H9 (cell line): ENCODE results near the gene FBXL7. TPM values are rescaled to one million over a fixed set of nuclear protein-coding genes. Genes with fewer than 3 reads are reported as not detected.

Experiments
- DNase-seq: peaks from one replicate; pipeline ENCODE4 v3.0.0-alpha.2; 2017
- H2AFZ ChIP-seq: one replicate; pipeline ENCODE4 v1.6.1; 2013; ENCODE audit warnings: mild to moderate bottlenecking, low read length, control low read depth, moderate library complexity
- H2AK5ac ChIP-seq: 2 replicates; pipeline ENCODE4 v1.6.1; 2013; ENCODE audit warnings: low read length, control low read depth, mixed read lengths; ENCODE audit not compliant: insufficient read length
- H2BK120ac ChIP-seq: one replicate; pipeline ENCODE4 v1.6.1; 2013; ENCODE audit warnings: low read depth, mild to moderate bottlenecking, low read length, control low read depth, inconsistent platforms; ENCODE audit not compliant: poor library complexity, severe bottlenecking
- H2BK12ac ChIP-seq: 2 replicates; pipeline ENCODE4 v1.6.1; 2013; ENCODE audit warnings: low read length, control low read depth, mixed read lengths, low read depth; ENCODE audit not compliant: insufficient read length
- H2BK15ac ChIP-seq: 2 replicates; pipeline ENCODE4 v1.6.1; 2013; ENCODE audit warnings: low read depth, low read length, control low read depth
- H2BK20ac ChIP-seq: one replicate; pipeline ENCODE4 v1.6.1; 2013; ENCODE audit warnings: low read depth, mild to moderate bottlenecking, low read length, control low read depth, inconsistent platforms; ENCODE audit not compliant: poor library complexity, severe bottlenecking
- H2BK5ac ChIP-seq: 2 replicates; pipeline ENCODE4 v1.6.1; 2013; ENCODE audit warnings: low read length, control low read depth, mixed read lengths; ENCODE audit not compliant: insufficient read length
- H3K14ac ChIP-seq: 2 replicates; pipeline ENCODE4 v1.6.1; 2013; ENCODE audit warnings: low read length, control low read depth; ENCODE audit not compliant: insufficient read depth
- H3K18ac ChIP-seq: 2 replicates; pipeline ENCODE4 v1.6.1; 2013; ENCODE audit warnings: low read depth, mild to moderate bottlenecking, mixed read lengths, low read length, control low read depth; ENCODE audit not compliant: insufficient read length
- H3K23ac ChIP-seq: 2 replicates; pipeline ENCODE4 v1.6.1; 2013; ENCODE audit warnings: low read length, control low read depth, mixed read lengths, low read depth; ENCODE audit not compliant: insufficient read length
- H3K23me2 ChIP-seq: 2 replicates; pipeline ENCODE4 v1.6.1; 2013; ENCODE audit warnings: low read depth, mild to moderate bottlenecking, mixed read lengths, low read length, control low read depth; ENCODE audit not compliant: insufficient read length, poor library complexity, severe bottlenecking
- H3K27ac ChIP-seq: 2 replicates; pipeline ENCODE4 v1.5.1; 2013; ENCODE audit warnings: low read length, control low read depth, mixed read lengths, low read depth; ENCODE audit not compliant: insufficient read length
- H3K27me3 ChIP-seq: 2 replicates; pipeline ENCODE4 v1.6.1; 2013; ENCODE audit warnings: low read length, control low read depth, inconsistent platforms; ENCODE audit not compliant: insufficient read depth
- H3K4ac ChIP-seq: 2 replicates; pipeline ENCODE4 v1.6.1; 2013; ENCODE audit warnings: low read depth, mild to moderate bottlenecking, control low read depth, inconsistent platforms, low read length, moderate library complexity
- H3K4me1 ChIP-seq: 2 replicates; pipeline ENCODE4 v1.6.1; 2013; ENCODE audit warnings: low read length, control low read depth, inconsistent platforms; ENCODE audit not compliant: insufficient read depth
- H3K4me2 ChIP-seq: 2 replicates; pipeline ENCODE4 v1.6.1; 2013; ENCODE audit warnings: low read length, control low read depth, mixed read lengths; ENCODE audit not compliant: insufficient read length, insufficient read depth
- H3K56ac ChIP-seq: 2 replicates; pipeline ENCODE4 v1.6.1; 2013; ENCODE audit warnings: low read depth, mild to moderate bottlenecking, mixed read lengths, low read length, control low read depth; ENCODE audit not compliant: insufficient read length
- H3K79me1 ChIP-seq: 2 replicates; pipeline ENCODE4 v1.6.1; 2013; ENCODE audit warnings: low read depth, mild to moderate bottlenecking, moderate library complexity, low read length, control low read depth, inconsistent platforms; ENCODE audit not compliant: insufficient read depth, poor library complexity, severe bottlenecking
- H3K79me2 ChIP-seq: 2 replicates; pipeline ENCODE4 v1.6.1; 2013; ENCODE audit warnings: low read length, control low read depth, inconsistent platforms; ENCODE audit not compliant: insufficient read depth
- H3K9ac ChIP-seq: 2 replicates; pipeline ENCODE4 v1.6.1; 2013; ENCODE audit warnings: low read length, control low read depth, mixed read lengths; ENCODE audit not compliant: insufficient read length; ENCODE audit errors: extremely low read depth
- H3K9me3 ChIP-seq: one replicate; pipeline ENCODE4 v1.6.1; 2013; ENCODE audit warnings: low read depth, low read length, inconsistent platforms; ENCODE audit not compliant: control insufficient read depth
- H3T11ph ChIP-seq: one replicate; pipeline ENCODE4 v1.6.1; 2013; ENCODE audit warnings: mild to moderate bottlenecking, low read length, control low read depth, inconsistent platforms
- H4K20me1 ChIP-seq: one replicate; pipeline ENCODE4 v1.6.1; 2013; ENCODE audit not compliant: control insufficient read depth, insufficient read length, insufficient read depth
- H4K5ac ChIP-seq: 2 replicates; pipeline ENCODE4 v1.6.1; 2013; ENCODE audit warnings: low read depth, mild to moderate bottlenecking, mixed read lengths, low read length, control low read depth; ENCODE audit not compliant: insufficient read length
- H4K8ac ChIP-seq: replicated peaks from 2 replicates; pipeline ENCODE4 v1.6.1; 2013; ENCODE audit warnings: low read length, control low read depth, mixed read lengths, low read depth; ENCODE audit not compliant: insufficient read length
- H4K91ac ChIP-seq: 2 replicates; pipeline ENCODE4 v1.6.1; 2013; ENCODE audit warnings: low read depth, mild to moderate bottlenecking, moderate library complexity, mixed read lengths, low read length, control low read depth; ENCODE audit not compliant: insufficient read length
- H3K27ac Mint-ChIP-seq, 3 experiments: 2 replicates in 2 of 3; 3 replicates in 1 of 3; pipeline ENCODE4 v1.8.0; 2020 to 2021; ENCODE audit warnings: mixed read lengths in 3 of 3, mild to moderate bottlenecking in 1 of 3, moderate library complexity in 1 of 3
- H3K27me3 Mint-ChIP-seq: 2 replicates; pipeline ENCODE4 v1.8.0; 2021; ENCODE audit warnings: low read depth, mild to moderate bottlenecking, moderate library complexity, mixed read lengths
- H3K36me3 Mint-ChIP-seq, 3 experiments: 2 replicates in 2 of 3; 3 replicates in 1 of 3; pipeline ENCODE4 v1.8.0; 2020 to 2021; ENCODE audit warnings: low read depth in 3 of 3, mixed read lengths in 3 of 3; ENCODE audit not compliant: insufficient read depth in 1 of 3
- H3K4me1 Mint-ChIP-seq, 2 experiments: 2 replicates each; pipeline ENCODE4 v1.8.0; 2020; ENCODE audit warnings: mixed read lengths in 2 of 2
- H3K4me3 Mint-ChIP-seq, 2 experiments: 2 replicates in 1 of 2; 3 replicates in 1 of 2; pipeline ENCODE4 v1.8.0; 2020 to 2021; ENCODE audit warnings: mild to moderate bottlenecking in 2 of 2, mixed read lengths in 2 of 2, moderate library complexity in 1 of 2
- H3K9me3 Mint-ChIP-seq, 2 experiments: 2 replicates in 1 of 2; 3 replicates in 1 of 2; pipeline ENCODE4 v1.8.0; 2020; ENCODE audit warnings: mild to moderate bottlenecking in 2 of 2, mixed read lengths in 2 of 2, moderate library complexity in 1 of 2
- WGBS: extraction: QIAGEN DNeasy Blood & Tissue Kit; methylation state at CpG from one replicate; pipeline ENCODE4 v1.1.7; 2013; ENCODE audit warnings: missing lambda C conversion rate, low lambda C conversion rate, mixed read lengths; ENCODE audit not compliant: insufficient read length; ENCODE audit errors: extremely low coverage; 5-methylcytosine and 5-hydroxymethylcytosine counted together
- total RNA-seq: library from RNA; stranded (reverse); gene quantifications from 2 replicates; pipeline ENCODE4 v1.2.1, GENCODE V29; 2021
- TF ChIP-seq, protein P1 (sequence below): fragments of 200-600 bp; sonication (generic); conservative IDR thresholded peaks from 3 replicates; pipeline ENCODE4 v1.8.0; 2021; ENCODE audit warnings: antibody characterized with exemption, mild to moderate bottlenecking

Gene FBXL7
- total RNA-seq, 1 experiment from 2014 or later: 14.6 TPM

DNA sequence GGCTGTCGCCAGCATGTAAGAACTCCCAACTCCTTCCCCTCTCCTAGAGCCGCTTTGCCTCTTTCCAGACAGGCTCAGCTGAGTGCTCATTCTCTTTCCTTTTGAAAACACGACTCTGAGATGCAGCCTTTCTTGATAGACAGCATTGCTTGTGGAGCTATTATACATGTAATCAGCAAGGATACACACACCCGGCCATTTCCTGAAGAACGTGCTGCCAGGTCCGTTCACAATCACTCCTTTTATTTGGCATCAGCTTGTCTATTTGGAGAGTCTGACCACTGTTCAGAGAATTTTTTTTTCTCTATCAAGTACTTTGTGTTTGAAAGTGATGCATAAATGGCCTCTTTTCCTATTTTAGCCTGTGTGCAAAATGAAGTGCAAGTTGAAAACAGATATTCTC is 351.0 kb downstream of the FBXL7 start:
- H3K4me1 ChIP-seq: no peaks in the 10 kb centered on the region
- H2BK15ac ChIP-seq: no peak overlapping the region
- no peak overlapping the region; a peak in 1 of 5 replicates for H3K4me3 Mint-ChIP-seq
- no peak overlapping the region for H3K23ac ChIP-seq
- peaks cover 2% of the 10 kb centered on the region in 2 experiments for H3K9me3 Mint-ChIP-seq
- H2AFZ ChIP-seq: no peak overlapping the region
- no peaks in the 10 kb centered on the region for H3K27me3 Mint-ChIP-seq
- no peak overlapping the region for H3K56ac ChIP-seq
- no peak overlapping the region for H3K9ac ChIP-seq
- peaks cover 3 to 6% of the 10 kb centered on the region in 2 experiments; a peak in 3 of 4 replicates for H3K4me1 Mint-ChIP-seq
- no peak overlapping the region for H2BK12ac ChIP-seq
- no peaks in the 10 kb centered on the region for H3K79me2 ChIP-seq
- H3K18ac ChIP-seq: no peak overlapping the region
- no peak for DNase-seq
- no peak overlapping the region for H3K27ac ChIP-seq
- WGBS: no CpG with 5 or more reads among the region's 6 CpGs
- no peak overlapping the region for H2AK5ac ChIP-seq
- no peak overlapping the region for H4K5ac ChIP-seq
- no peak overlapping the region for H3T11ph ChIP-seq
- no peak overlapping the region for H2BK20ac ChIP-seq
- no peaks in the 10 kb centered on the region for H3K27me3 ChIP-seq
- H4K91ac ChIP-seq: no peak overlapping the region
- no peaks in the 10 kb centered on the region for H3K23me2 ChIP-seq
- H3K79me1 ChIP-seq: no peaks in the 10 kb centered on the region
- H3K27ac Mint-ChIP-seq: peak overlapping the region in 1 of 3 experiments; percentile 23; a peak in 2 of 7 replicates
- no peak overlapping the region for H3K14ac ChIP-seq
- H3K4ac ChIP-seq: no peak overlapping the region
- no peak overlapping the region for H3K4me2 ChIP-seq
- peaks cover 2 to 3% (median 2%) of the 10 kb centered on the region in 3 experiments; a peak in 4 of 7 replicates for H3K36me3 Mint-ChIP-seq
- no peak overlapping the region for H4K8ac ChIP-seq
- H4K20me1 ChIP-seq: no peaks in the 10 kb centered on the region
- H2BK120ac ChIP-seq: no peak overlapping the region
- H3K9me3 ChIP-seq: no peaks in the 10 kb centered on the region
- TF ChIP-seq, protein P1, sequence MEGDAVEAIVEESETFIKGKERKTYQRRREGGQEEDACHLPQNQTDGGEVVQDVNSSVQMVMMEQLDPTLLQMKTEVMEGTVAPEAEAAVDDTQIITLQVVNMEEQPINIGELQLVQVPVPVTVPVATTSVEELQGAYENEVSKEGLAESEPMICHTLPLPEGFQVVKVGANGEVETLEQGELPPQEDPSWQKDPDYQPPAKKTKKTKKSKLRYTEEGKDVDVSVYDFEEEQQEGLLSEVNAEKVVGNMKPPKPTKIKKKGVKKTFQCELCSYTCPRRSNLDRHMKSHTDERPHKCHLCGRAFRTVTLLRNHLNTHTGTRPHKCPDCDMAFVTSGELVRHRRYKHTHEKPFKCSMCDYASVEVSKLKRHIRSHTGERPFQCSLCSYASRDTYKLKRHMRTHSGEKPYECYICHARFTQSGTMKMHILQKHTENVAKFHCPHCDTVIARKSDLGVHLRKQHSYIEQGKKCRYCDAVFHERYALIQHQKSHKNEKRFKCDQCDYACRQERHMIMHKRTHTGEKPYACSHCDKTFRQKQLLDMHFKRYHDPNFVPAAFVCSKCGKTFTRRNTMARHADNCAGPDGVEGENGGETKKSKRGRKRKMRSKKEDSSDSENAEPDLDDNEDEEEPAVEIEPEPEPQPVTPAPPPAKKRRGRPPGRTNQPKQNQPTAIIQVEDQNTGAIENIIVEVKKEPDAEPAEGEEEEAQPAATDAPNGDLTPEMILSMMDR: no peak
- H2BK5ac ChIP-seq: no peak overlapping the region
